ENCODE measurements around the gene TCEANC2. TPM values are rescaled to one million over a fixed set of nuclear protein-coding genes. Genes with fewer than 3 reads are reported as not detected.

The TCEANC2 gene
- total RNA-seq, 1 donor from 2014 or later = 4.7 TPM

- intact Hi-C loops (cut with DNase I) = no loop called here
- peak; percentile 48 for DNase-seq
- no peak for TF ChIP-seq CTCF (IDR thresholded peaks at IDR 0.05)
These were observed 71.1 kb downstream of the TCEANC2 start for GRCh38 chr1:54124472-54124871.

GRCh38 chr1:54124906-54125305 lies 71.5 kb downstream of the TCEANC2 start:
- Histone ChIP-seq H3K36me3 (no peaks in the 10 kb centered on the region), H3K9me3 (no peaks in the 10 kb centered on the region), H3K4me1 (peaks cover 6% of the 10 kb centered on the region), H3K27ac (no peak overlapping the region), H3K4me3 (no peak overlapping the region), H3K27me3 (no peaks in the 10 kb centered on the region)
- intact Hi-C loops (cut with DNase I) = no loop called here
- DNase-seq (peak; percentile 43), ATAC-seq (no peak)
- TF ChIP-seq CTCF (IDR thresholded peaks at IDR 0.05) = no peak

More at GRCh38 chr1:54124472-54124871, 71.1 kb downstream of the TCEANC2 start:
- Histone ChIP-seq H3K36me3 (no peaks in the 10 kb centered on the region), H3K4me1 (peaks cover 6% of the 10 kb centered on the region), H3K27me3 (no peaks in the 10 kb centered on the region), H3K9me3 (no peaks in the 10 kb centered on the region), H3K4me3 (no peak overlapping the region), H3K27ac (no peak overlapping the region)
- no peak for ATAC-seq

GRCh38 chr1:54125386-54126070 lies 72.1 kb downstream of the TCEANC2 start:
- Histone ChIP-seq H3K4me3 (no peak overlapping the region), H3K4me1 (peaks cover 6% of the 10 kb centered on the region), H3K9me3 (no peaks in the 10 kb centered on the region), H3K27me3 (no peaks in the 10 kb centered on the region), H3K27ac (no peak overlapping the region), H3K36me3 (no peaks in the 10 kb centered on the region)
- TF ChIP-seq CTCF (IDR thresholded peaks at IDR 0.05) = peak; percentile 22
- DNase-seq (no peak), ATAC-seq (no peak)
- intact Hi-C loops (cut with DNase I) = no loop called here

- intact Hi-C loops (cut with DNase I) = no loop called here
- Histone ChIP-seq H3K36me3 (no peaks in the 10 kb centered on the region), H3K27ac (no peak overlapping the region), H3K4me1 (peaks cover 2% of the 10 kb centered on the region), H3K9me3 (no peaks in the 10 kb centered on the region), H3K27me3 (no peaks in the 10 kb centered on the region), H3K4me3 (no peak overlapping the region)
- no peak for TF ChIP-seq CTCF (IDR thresholded peaks at IDR 0.05)
- ATAC-seq = no peak
- DNase-seq = no peak
These were observed 72.9 kb downstream of the TCEANC2 start for GRCh38 chr1:54126271-54126815.

- intact Hi-C loops (cut with DNase I) = no loop called here
- H3K36me3 ChIP-seq = no peaks in the 10 kb centered on the region
- TF ChIP-seq CTCF (IDR thresholded peaks at IDR 0.05) = no peak
- ATAC-seq (no peak), DNase-seq (no peak)
- no peak overlapping the region for H3K27ac ChIP-seq
- H3K4me3 ChIP-seq = no peak overlapping the region
- no peaks in the 10 kb centered on the region for H3K27me3 ChIP-seq
- H3K9me3 ChIP-seq = no peaks in the 10 kb centered on the region
- H3K4me1 ChIP-seq = no peaks in the 10 kb centered on the region
These were observed 74.3 kb downstream of the TCEANC2 start for GRCh38 chr1:54127594-54128300.
